H9 (cell line): ENCODE data around the gene CHST8. TPM values are rescaled to one million over a fixed set of nuclear protein-coding genes. Genes with fewer than 3 reads are reported as not detected.
A peak's percentile ranks its signal among the peaks of the same experiment; 100 is the strongest.

ENCODE experiments used
- DNase-seq: peaks from one replicate; pipeline ENCODE4 v3.0.0-alpha.2; 2017
- H2AFZ ChIP-seq: one replicate; pipeline ENCODE4 v1.6.1; 2013; ENCODE audit warnings: mild to moderate bottlenecking, low read length, control low read depth, moderate library complexity
- H2AK5ac ChIP-seq: 2 replicates; pipeline ENCODE4 v1.6.1; 2013; ENCODE audit warnings: low read length, control low read depth, mixed read lengths; ENCODE audit not compliant: insufficient read length
- H2BK120ac ChIP-seq: one replicate; pipeline ENCODE4 v1.6.1; 2013; ENCODE audit warnings: low read depth, mild to moderate bottlenecking, low read length, control low read depth, inconsistent platforms; ENCODE audit not compliant: poor library complexity, severe bottlenecking
- H2BK12ac ChIP-seq: 2 replicates; pipeline ENCODE4 v1.6.1; 2013; ENCODE audit warnings: low read length, control low read depth, mixed read lengths, low read depth; ENCODE audit not compliant: insufficient read length
- H2BK15ac ChIP-seq: 2 replicates; pipeline ENCODE4 v1.6.1; 2013; ENCODE audit warnings: low read depth, low read length, control low read depth
- H2BK20ac ChIP-seq: one replicate; pipeline ENCODE4 v1.6.1; 2013; ENCODE audit warnings: low read depth, mild to moderate bottlenecking, low read length, control low read depth, inconsistent platforms; ENCODE audit not compliant: poor library complexity, severe bottlenecking
- H2BK5ac ChIP-seq: 2 replicates; pipeline ENCODE4 v1.6.1; 2013; ENCODE audit warnings: low read length, control low read depth, mixed read lengths; ENCODE audit not compliant: insufficient read length
- H3K14ac ChIP-seq: 2 replicates; pipeline ENCODE4 v1.6.1; 2013; ENCODE audit warnings: low read length, control low read depth; ENCODE audit not compliant: insufficient read depth
- H3K18ac ChIP-seq: 2 replicates; pipeline ENCODE4 v1.6.1; 2013; ENCODE audit warnings: low read depth, mild to moderate bottlenecking, mixed read lengths, low read length, control low read depth; ENCODE audit not compliant: insufficient read length
- H3K23ac ChIP-seq: 2 replicates; pipeline ENCODE4 v1.6.1; 2013; ENCODE audit warnings: low read length, control low read depth, mixed read lengths, low read depth; ENCODE audit not compliant: insufficient read length
- H3K23me2 ChIP-seq: 2 replicates; pipeline ENCODE4 v1.6.1; 2013; ENCODE audit warnings: low read depth, mild to moderate bottlenecking, mixed read lengths, low read length, control low read depth; ENCODE audit not compliant: insufficient read length, poor library complexity, severe bottlenecking
- H3K27ac ChIP-seq: 2 replicates; pipeline ENCODE4 v1.5.1; 2013; ENCODE audit warnings: low read length, control low read depth, mixed read lengths, low read depth; ENCODE audit not compliant: insufficient read length
- H3K27me3 ChIP-seq: 2 replicates; pipeline ENCODE4 v1.6.1; 2013; ENCODE audit warnings: low read length, control low read depth, inconsistent platforms; ENCODE audit not compliant: insufficient read depth
- H3K4ac ChIP-seq: 2 replicates; pipeline ENCODE4 v1.6.1; 2013; ENCODE audit warnings: low read depth, mild to moderate bottlenecking, control low read depth, inconsistent platforms, low read length, moderate library complexity
- H3K4me1 ChIP-seq: 2 replicates; pipeline ENCODE4 v1.6.1; 2013; ENCODE audit warnings: low read length, control low read depth, inconsistent platforms; ENCODE audit not compliant: insufficient read depth
- H3K4me2 ChIP-seq: 2 replicates; pipeline ENCODE4 v1.6.1; 2013; ENCODE audit warnings: low read length, control low read depth, mixed read lengths; ENCODE audit not compliant: insufficient read length, insufficient read depth
- H3K56ac ChIP-seq: 2 replicates; pipeline ENCODE4 v1.6.1; 2013; ENCODE audit warnings: low read depth, mild to moderate bottlenecking, mixed read lengths, low read length, control low read depth; ENCODE audit not compliant: insufficient read length
- H3K79me1 ChIP-seq: 2 replicates; pipeline ENCODE4 v1.6.1; 2013; ENCODE audit warnings: low read depth, mild to moderate bottlenecking, moderate library complexity, low read length, control low read depth, inconsistent platforms; ENCODE audit not compliant: insufficient read depth, poor library complexity, severe bottlenecking
- H3K79me2 ChIP-seq: 2 replicates; pipeline ENCODE4 v1.6.1; 2013; ENCODE audit warnings: low read length, control low read depth, inconsistent platforms; ENCODE audit not compliant: insufficient read depth
- H3K9ac ChIP-seq: 2 replicates; pipeline ENCODE4 v1.6.1; 2013; ENCODE audit warnings: low read length, control low read depth, mixed read lengths; ENCODE audit not compliant: insufficient read length; ENCODE audit errors: extremely low read depth
- H3K9me3 ChIP-seq: one replicate; pipeline ENCODE4 v1.6.1; 2013; ENCODE audit warnings: low read depth, low read length, inconsistent platforms; ENCODE audit not compliant: control insufficient read depth
- H3T11ph ChIP-seq: one replicate; pipeline ENCODE4 v1.6.1; 2013; ENCODE audit warnings: mild to moderate bottlenecking, low read length, control low read depth, inconsistent platforms
- H4K20me1 ChIP-seq: one replicate; pipeline ENCODE4 v1.6.1; 2013; ENCODE audit not compliant: control insufficient read depth, insufficient read length, insufficient read depth
- H4K5ac ChIP-seq: 2 replicates; pipeline ENCODE4 v1.6.1; 2013; ENCODE audit warnings: low read depth, mild to moderate bottlenecking, mixed read lengths, low read length, control low read depth; ENCODE audit not compliant: insufficient read length
- H4K8ac ChIP-seq: replicated peaks from 2 replicates; pipeline ENCODE4 v1.6.1; 2013; ENCODE audit warnings: low read length, control low read depth, mixed read lengths, low read depth; ENCODE audit not compliant: insufficient read length
- H4K91ac ChIP-seq: 2 replicates; pipeline ENCODE4 v1.6.1; 2013; ENCODE audit warnings: low read depth, mild to moderate bottlenecking, moderate library complexity, mixed read lengths, low read length, control low read depth; ENCODE audit not compliant: insufficient read length
- H3K27ac Mint-ChIP-seq, 3 experiments: 2 replicates in 2 of 3; 3 replicates in 1 of 3; pipeline ENCODE4 v1.8.0; 2020 to 2021; ENCODE audit warnings: mixed read lengths in 3 of 3, mild to moderate bottlenecking in 1 of 3, moderate library complexity in 1 of 3
- H3K27me3 Mint-ChIP-seq: 2 replicates; pipeline ENCODE4 v1.8.0; 2021; ENCODE audit warnings: low read depth, mild to moderate bottlenecking, moderate library complexity, mixed read lengths
- H3K36me3 Mint-ChIP-seq, 3 experiments: 2 replicates in 2 of 3; 3 replicates in 1 of 3; pipeline ENCODE4 v1.8.0; 2020 to 2021; ENCODE audit warnings: low read depth in 3 of 3, mixed read lengths in 3 of 3; ENCODE audit not compliant: insufficient read depth in 1 of 3
- H3K4me1 Mint-ChIP-seq, 2 experiments: 2 replicates each; pipeline ENCODE4 v1.8.0; 2020; ENCODE audit warnings: mixed read lengths in 2 of 2
- H3K4me3 Mint-ChIP-seq, 2 experiments: 2 replicates in 1 of 2; 3 replicates in 1 of 2; pipeline ENCODE4 v1.8.0; 2020 to 2021; ENCODE audit warnings: mild to moderate bottlenecking in 2 of 2, mixed read lengths in 2 of 2, moderate library complexity in 1 of 2
- H3K9me3 Mint-ChIP-seq, 2 experiments: 2 replicates in 1 of 2; 3 replicates in 1 of 2; pipeline ENCODE4 v1.8.0; 2020; ENCODE audit warnings: mild to moderate bottlenecking in 2 of 2, mixed read lengths in 2 of 2, moderate library complexity in 1 of 2
- CTCF ChIP-seq: fragments of 200-600 bp; sonication (generic); conservative IDR thresholded peaks from 3 replicates; pipeline ENCODE4 v1.8.0; 2021; ENCODE audit warnings: antibody characterized with exemption, mild to moderate bottlenecking
- WGBS: extraction: QIAGEN DNeasy Blood & Tissue Kit; methylation state at CpG from one replicate; pipeline ENCODE4 v1.1.7; 2013; ENCODE audit warnings: missing lambda C conversion rate, low lambda C conversion rate, mixed read lengths; ENCODE audit not compliant: insufficient read length; ENCODE audit errors: extremely low coverage; 5-methylcytosine and 5-hydroxymethylcytosine counted together
- total RNA-seq: library from RNA; stranded (reverse); gene quantifications from 2 replicates; pipeline ENCODE4 v1.2.1, GENCODE V29; 2021

The CHST8 gene
- total RNA-seq, 1 experiment from 2014 or later, result 5.1 TPM

GRCh38 chr19:33686687-33687480 lies 65.1 kb downstream of the CHST8 start:
- H3K56ac ChIP-seq, result no peak overlapping the region
- H4K5ac ChIP-seq, result no peak overlapping the region
- Mint-ChIP-seq H3K9me3 (no peaks in the 10 kb centered on the region), H3K36me3 (no peaks in the 10 kb centered on the region), H3K27ac (peak overlapping the region in 2 of 3 experiments; percentile 23 to 85; a peak in 2 of 7 replicates), H3K4me1 (peaks cover 4 to 13% of the 10 kb centered on the region in 2 experiments), H3K4me3 (no peak overlapping the region), H3K27me3 (peaks cover 32% of the 10 kb centered on the region)
- H3K27ac ChIP-seq, result no peak overlapping the region
- no peaks in the 10 kb centered on the region for H3K23me2 ChIP-seq
- no peak for TF ChIP-seq CTCF
- H3K4me2 ChIP-seq, result no peak overlapping the region
- H4K91ac ChIP-seq, result no peak overlapping the region
- no peak overlapping the region for H2BK20ac ChIP-seq
- H2BK15ac ChIP-seq, result no peak overlapping the region
- H3K23ac ChIP-seq, result no peak overlapping the region
- no peaks in the 10 kb centered on the region for H4K20me1 ChIP-seq
- H2BK120ac ChIP-seq, result no peak overlapping the region
- no peaks in the 10 kb centered on the region for H3K79me1 ChIP-seq
- H4K8ac ChIP-seq, result no peak overlapping the region
- no peak overlapping the region for H2BK5ac ChIP-seq
- H2AK5ac ChIP-seq, result no peak overlapping the region
- no peaks in the 10 kb centered on the region for H3K79me2 ChIP-seq
- H3K4me1 ChIP-seq, result no peaks in the 10 kb centered on the region; the same call in 1 of the 2 replicates
- H3K27me3 ChIP-seq, result no peaks in the 10 kb centered on the region
- H2BK12ac ChIP-seq, result no peak overlapping the region
- H2AFZ ChIP-seq, result no peak overlapping the region
- no CpG with 5 or more reads among the region's 24 CpGs for WGBS
- no peak overlapping the region for H3K4ac ChIP-seq
- H3K14ac ChIP-seq, result no peak overlapping the region
- H3K18ac ChIP-seq, result no peak overlapping the region
- no peaks in the 10 kb centered on the region for H3K9me3 ChIP-seq
- no peak overlapping the region for H3T11ph ChIP-seq
- no peak overlapping the region for H3K9ac ChIP-seq
- DNase-seq, result no peak
